Measurements from ENCODE around the gene GNPDA1.

- TF ChIP-seq CTCF (conservative IDR thresholded peaks at IDR 0.05) (no peak), EZH2 (IDR thresholded peaks at IDR 0.05; ENCODE audit: low read depth) (no peak)
Observed at GRCh38 chr5:142032150-142032549, 19.3 kb upstream of the GNPDA1 start.
